Cortex of kidney (tissue), 1 donor: ENCODE results near the gene CES5A.
"Not testable (repeated sequence)": the region's sequence is repeated elsewhere in the genome, so short reads cannot be mapped to it uniquely, and the experiment has no call there.

Experiments used
- DNase-seq: peaks from one replicate; lab custom pipeline; 2025; lab: John Stamatoyannopoulos, UW

CES5A gene

GRCh38 chr16:55876854-55877253 lies 1.7 kb upstream of the CES5A start:
- no peak for DNase-seq

DNA sequence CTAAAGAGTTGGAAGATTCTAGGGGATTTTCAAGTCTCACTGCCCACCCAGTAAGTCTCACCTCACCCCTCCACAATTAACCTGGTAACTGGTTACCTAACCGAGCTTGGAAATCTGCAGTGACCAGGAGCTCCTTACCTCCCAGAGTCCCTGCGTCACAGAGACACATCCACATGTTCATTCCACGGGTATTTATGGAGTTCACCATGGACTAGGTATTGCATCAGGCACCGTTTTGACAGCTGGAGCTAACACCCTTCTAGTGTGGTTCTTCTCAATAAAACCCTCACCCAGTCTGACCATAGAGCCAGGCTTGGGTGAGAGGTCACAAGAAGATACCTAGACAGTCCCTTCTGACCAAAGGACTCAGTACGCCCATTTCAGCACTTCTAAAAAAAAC lies 2.1 kb downstream of the CES5A start:
- no peak for DNase-seq

DNA sequence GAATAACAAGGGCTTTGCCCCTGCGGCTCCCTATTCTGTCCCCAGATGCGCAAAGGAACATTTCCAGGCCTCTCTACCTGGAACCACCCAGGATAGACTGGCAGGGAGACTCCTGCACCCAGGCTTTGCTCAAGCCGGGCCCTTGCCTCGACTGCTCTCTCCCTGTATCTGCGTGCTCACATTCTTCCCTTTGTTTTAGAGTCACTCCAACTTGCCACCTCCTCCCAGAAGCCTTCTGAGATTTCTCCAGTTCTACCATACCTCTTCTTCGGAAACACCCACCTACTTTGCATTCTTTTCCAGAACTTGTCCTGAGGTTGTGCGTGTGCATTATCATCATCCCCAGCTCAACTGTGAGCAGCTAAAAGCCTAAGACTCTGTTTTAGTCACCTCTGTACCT lies 3.0 kb downstream of the CES5A start:
- no peak for DNase-seq

GRCh38 chr16:55871411-55872038 lies 3.6 kb downstream of the CES5A start:
- no peak for DNase-seq

DNA sequence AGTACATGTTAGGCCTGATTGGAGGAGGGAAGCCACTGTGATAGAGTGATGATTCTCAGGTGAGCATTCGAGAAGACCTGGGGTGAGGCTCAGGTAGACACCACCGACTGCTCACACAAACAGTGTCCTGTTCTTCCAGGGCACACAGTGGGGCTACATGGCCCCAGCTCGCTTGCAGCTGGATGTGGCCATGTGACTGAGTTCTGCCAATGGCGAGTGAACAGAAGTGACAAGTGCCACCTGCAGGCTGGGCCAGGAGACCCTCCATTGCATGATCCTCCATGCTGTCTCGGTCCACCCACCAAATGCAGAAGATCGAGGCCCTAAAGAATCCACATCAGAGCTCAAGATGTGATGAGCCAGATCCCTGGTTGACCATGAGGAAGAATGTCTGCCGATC lies 6.2 kb downstream of the CES5A start:
- DNase-seq = no peak

GRCh38 chr16:55868137-55868536 lies 7.0 kb downstream of the CES5A start:
- no peak for DNase-seq

- no peak for DNase-seq
Measured at GRCh38 chr16:55861288-55861687, 13.9 kb downstream of the CES5A start.

DNA sequence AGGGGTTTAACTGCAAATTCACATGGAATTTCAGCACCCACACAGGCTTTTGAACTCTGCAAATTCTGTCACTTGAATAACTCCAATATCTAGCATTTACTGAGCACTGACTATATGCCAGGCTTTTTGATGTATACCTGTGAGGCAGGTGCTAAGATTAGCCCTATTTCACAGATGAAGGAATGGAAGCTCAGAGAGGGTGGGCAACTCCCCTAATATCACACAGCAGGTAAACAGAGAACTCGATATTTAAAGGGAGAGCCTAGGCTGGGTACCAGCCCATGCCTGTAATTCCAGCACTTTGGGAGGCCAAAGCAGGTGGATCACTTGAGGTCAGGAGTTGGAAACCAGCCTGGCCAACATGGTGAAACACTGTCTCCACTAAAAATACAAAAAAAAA lies 17.5 kb downstream of the CES5A start:
- not testable (repeated sequence) for DNase-seq

DNA sequence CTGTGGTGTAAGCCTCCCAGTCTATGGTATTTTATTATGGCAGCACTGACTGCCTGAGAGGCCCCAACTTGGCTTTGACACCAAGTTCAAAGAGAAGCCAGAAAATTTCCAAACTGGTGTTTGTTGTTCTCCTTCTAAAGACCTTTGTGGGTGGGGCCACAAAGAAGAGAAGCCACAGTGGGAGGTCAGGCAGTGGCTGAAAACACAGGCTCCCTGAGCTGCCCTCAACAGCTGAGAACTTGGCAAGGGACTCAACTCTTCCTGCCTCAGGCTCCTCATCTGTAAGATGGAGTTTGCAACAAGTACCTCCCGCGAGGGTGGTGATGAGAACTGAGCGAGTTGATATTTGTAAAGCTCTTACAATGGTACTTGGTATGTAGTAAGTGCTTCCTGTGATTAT lies 18.2 kb downstream of the CES5A start:
- no peak for DNase-seq

GRCh38 chr16:55853114-55853513 lies 22.1 kb downstream of the CES5A start:
- DNase-seq = no peak

- DNase-seq = no peak
Measured at GRCh38 chr16:55849536-55849935, 25.6 kb downstream of the CES5A start.

DNA sequence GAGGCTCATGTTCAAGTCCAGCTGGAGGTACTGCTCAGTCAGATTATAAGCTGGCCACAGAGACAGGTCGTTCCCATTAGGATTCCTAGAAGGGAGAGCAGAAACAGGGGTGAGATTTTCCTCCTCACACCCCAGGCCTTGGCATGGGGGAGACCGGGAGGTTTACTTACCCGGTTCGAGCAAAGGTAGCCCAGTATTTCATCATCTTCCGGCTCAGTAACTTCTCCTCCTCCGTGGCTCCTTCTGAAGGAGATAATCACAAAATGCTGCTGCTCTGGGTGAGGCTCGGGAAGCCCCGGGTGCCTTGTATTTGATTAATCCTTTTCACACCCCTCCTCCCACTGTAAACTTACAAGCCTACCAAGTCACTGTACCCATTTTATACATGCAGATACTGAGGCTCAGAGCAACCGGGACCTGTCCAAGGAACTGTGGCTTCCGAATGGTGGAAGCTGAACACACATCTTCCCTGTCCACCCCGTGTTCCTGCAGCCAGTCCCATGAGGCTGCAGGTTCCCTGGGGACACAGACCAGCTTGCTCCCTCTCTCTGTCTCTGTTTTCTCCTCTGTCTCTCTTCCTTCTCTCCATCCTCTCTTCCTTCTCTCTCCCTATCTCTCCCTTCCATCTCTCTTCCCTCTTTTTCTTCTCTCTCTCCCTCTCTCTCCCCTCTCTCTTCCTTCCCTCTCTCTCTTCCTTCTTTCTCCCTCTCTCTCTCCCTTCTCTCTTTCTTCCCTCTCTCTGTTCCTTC lies 28.4 kb downstream of the CES5A start:
- DNase-seq = no peak

DNA sequence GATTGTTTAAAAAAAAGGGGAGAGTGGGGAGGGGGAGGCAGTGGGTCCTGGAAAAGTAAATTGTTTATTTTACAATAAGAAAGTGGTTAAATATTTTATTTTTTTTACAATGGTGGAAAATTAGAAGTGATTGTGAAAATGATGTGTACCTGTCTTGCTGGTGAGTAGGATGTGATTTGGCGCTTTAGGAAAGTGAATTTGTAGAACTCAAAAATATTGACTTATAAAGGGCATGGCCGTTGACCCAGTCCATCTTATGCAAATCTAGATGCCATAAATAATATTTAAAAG lies 32.1 kb downstream of the CES5A start:
- no peak for DNase-seq

GRCh38 chr16:55842369-55843104 lies 32.6 kb downstream of the CES5A start:
- DNase-seq = no peak

DNA sequence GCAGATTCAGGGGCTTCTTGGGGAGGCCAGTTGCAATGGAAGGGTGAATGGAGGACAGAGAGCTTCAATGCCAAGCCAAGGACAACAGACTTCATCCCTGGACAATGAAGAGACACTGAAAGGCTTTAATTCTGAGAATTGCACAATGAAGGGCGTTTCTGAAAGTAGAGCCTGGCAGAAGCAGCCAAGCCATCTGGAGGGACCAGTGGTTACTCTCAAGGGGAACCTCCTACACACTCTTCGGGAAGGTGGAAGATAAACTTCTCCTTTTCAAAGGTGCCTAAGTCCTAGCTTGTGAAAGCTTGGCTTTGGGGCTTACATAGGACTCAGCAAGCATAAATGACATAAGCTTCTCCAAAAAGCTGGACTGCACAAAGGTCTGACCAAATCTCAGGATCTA lies 36.1 kb downstream of the CES5A start:
- no peak for DNase-seq

GRCh38 chr16:55836158-55836611 lies 39.0 kb downstream of the CES5A start:
- DNase-seq = no peak

DNA sequence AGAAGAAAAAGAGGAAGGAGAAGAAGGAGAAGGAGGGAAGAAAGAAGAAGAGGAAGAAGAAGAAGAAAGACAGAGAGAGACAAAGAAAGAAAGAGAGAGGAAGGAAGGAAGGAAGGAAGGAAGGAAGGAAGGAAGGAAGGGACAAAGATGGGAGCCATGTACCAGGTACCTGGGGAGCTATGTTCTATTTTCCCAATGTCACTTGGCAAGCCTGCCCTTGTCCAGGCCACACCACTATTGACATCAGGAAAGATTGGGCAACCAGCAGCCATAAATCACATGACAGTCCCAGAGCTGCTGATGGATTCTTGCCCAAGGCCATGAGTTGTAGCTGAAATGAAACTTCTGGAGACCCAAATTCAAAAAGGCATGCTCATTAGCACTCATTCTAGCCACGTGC lies 39.6 kb downstream of the CES5A start:
- DNase-seq = no peak

DNA sequence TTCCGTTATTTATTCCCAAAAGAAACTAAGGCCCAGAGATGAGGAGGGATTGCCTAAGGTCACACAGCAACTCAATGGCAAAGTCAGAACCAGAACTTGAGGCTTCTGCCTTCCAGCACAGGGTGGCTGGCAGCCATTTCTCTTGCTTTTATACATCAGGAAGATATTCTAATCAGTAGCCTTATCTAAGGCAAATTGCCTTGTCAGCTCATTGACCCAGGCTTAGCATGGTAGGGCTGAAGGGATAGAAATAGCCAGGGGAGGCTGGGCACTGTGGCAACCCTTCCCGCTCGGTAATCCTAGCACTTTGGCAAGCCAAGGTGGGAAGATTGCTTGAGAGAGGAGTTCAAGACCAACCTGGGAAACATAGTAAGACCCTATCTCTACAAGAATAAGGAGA lies 40.0 kb downstream of the CES5A start:
- not testable (repeated sequence) for DNase-seq

- no peak for DNase-seq
Measured at GRCh38 chr16:55834049-55834448, 41.1 kb downstream of the CES5A start.

DNA sequence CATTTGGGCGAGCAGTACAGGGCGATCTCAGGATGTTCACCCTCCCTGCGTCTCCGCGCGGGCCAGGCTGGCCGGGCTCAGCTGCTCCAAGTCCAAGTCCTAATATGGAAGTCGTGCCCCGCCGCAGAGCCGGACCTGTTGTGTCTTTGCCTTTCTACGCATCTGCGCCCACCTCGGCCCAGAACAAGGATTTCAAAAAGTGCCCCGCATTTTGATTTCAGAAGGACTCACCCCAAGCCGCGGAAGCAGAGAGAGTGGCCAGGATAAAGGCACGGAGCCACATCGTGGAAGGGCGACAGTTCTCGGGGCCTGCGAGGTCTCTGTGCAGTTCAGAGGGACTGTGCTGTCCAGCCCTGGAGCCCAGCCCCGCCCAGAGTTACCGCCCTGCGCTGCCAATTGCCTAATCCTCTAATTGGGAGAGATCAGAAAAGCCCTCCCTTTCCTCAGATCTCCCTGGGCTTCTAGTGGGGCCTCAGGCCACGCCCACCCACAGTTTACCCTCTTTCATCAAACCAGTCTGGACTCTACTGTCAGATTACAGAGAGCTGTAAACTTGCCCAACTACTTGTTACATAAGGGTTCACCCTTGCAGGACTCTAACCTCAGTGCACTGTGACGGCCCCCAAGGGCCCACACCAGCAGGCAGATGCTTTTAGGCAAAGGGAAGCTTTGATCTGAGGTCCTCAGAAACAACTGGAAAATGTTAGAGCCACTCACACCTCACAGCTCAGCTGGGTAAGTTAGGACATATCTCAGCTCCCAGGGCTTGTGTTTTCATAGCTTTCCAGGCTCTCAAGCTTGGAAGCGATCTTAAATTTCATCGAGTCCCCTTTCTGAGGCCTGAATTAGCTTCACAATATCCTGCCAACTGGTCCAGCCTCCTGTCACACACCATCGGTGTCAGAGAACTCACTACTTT lies 42.1 kb downstream of the CES5A start, which contains the start of gene CES1:
Gene CES1 (minus strand): TSS at position 324 of the 919 bp plus-strand sequence. CDS start 41 bp downstream, at position 283.
- DNase-seq = no peak

- DNase-seq = no peak
Measured at GRCh38 chr16:55832425-55832772, 42.8 kb downstream of the CES5A start.

DNA sequence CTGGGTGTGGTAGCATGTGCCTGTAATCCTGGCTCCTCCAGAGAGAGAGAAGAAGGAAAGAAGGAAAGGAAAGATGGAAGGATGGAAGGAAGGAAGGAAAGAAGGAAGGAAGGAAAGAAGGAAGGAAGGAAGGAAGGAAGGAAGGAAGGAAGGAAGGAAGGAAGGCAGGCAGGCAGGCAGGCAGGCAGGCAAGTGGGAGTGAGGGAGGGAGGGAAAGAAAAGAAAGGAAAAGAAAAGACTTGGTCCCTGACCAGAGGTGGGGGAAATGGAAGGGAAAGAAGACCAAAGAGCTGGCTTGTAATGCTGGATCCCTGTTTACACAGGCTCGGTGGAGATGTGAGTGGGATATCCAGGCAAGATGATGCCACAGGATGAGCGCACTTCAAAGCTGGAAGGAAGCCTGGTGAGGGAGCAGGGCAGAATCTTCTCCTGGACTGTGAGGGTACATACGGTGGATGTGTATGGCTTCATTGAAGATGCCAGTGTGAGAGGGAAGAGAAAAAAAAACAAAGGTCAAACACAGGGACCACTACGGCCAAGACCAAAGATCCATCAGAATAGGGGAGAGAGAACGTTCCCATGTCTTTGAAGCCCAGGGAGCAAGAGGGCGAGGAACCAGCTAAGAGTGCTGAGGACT lies 44.4 kb downstream of the CES5A start:
- no peak for DNase-seq
